PC-3 (cell line): ENCODE data around the gene RAX2. TPM values are rescaled to one million over a fixed set of nuclear protein-coding genes. Genes with fewer than 3 reads are reported as not detected.

Experiments
- ATAC-seq: fragments of 200-7000 bp; cut with Tn5 transposase; 2 replicates; pipeline ENCODE4 v1.9.1; 2020; ENCODE audit warnings: mild to moderate bottlenecking, moderate library complexity
- BruUV-seq: library from RNA; stranded (reverse); fragments of 400-500 nt; replicated peaks from 2 replicates; lab custom pipeline; 2021; lab: Mats Ljungman, UMichigan
- CTCF ChIA-PET: fragments of 300-600 bp; sonication (Branson Sonifier 250); formaldehyde crosslinking; loops from one replicate; lab custom pipeline; 2022; ENCODE audit warnings: antibody characterized with exemption; lab: Charles Lee
- POLR2A ChIA-PET: fragments of 300-600 bp; sonication (Branson Sonifier 250); formaldehyde crosslinking; loops from one replicate; lab custom pipeline; 2022; ENCODE audit warnings: antibody characterized with exemption; ENCODE audit not compliant: unreplicated experiment; lab: Charles Lee
- DNase-seq: peaks from one replicate; pipeline ENCODE4 v3.0.0-alpha.2; 2015
- H2AFZ ChIP-seq: fragments of 300-600 bp; sonication (generic); 2 replicates; pipeline ENCODE4 v1.6.0; 2016; ENCODE audit warnings: antibody characterized with exemption, low read length
- H3F3A ChIP-seq: fragments of 300-600 bp; sonication (generic); one replicate; pipeline ENCODE4 v1.6.0; 2017; ENCODE audit warnings: antibody characterized with exemption, low read length, control low read depth, mild to moderate bottlenecking; ENCODE audit not compliant: unreplicated experiment
- H3K27ac ChIP-seq: fragments of 300-600 bp; sonication (generic); 2 replicates; pipeline ENCODE4 v1.5.1; 2016; ENCODE audit warnings: mild to moderate bottlenecking, low read length
- H3K27me3 ChIP-seq: fragments of 300-600 bp; sonication (generic); 2 replicates; pipeline ENCODE4 v1.6.1; 2016; ENCODE audit warnings: low read length, mixed read lengths
- H3K36me3 ChIP-seq: fragments of 300-600 bp; sonication (generic); 2 replicates; pipeline ENCODE4 v1.6.1; 2016; ENCODE audit warnings: low read depth, mixed run types, low read length, mixed read lengths
- H3K4me1 ChIP-seq: fragments of 300-600 bp; sonication (generic); 2 replicates; pipeline ENCODE4 v1.5.1; 2016; ENCODE audit warnings: low read length; ENCODE audit not compliant: insufficient read depth
- H3K4me2 ChIP-seq: fragments of 300-600 bp; sonication (generic); 2 replicates; pipeline ENCODE4 v1.6.0; 2016; ENCODE audit warnings: low read length
- H3K4me3 ChIP-seq: fragments of 300-600 bp; sonication (generic); 2 replicates; pipeline ENCODE4 v1.5.1; 2016; ENCODE audit warnings: mild to moderate bottlenecking, low read length, mixed read lengths
- H3K79me2 ChIP-seq: fragments of 300-600 bp; sonication (generic); 2 replicates; pipeline ENCODE4 v1.6.1; 2017; ENCODE audit warnings: low read length, mixed read lengths
- H3K9ac ChIP-seq: fragments of 300-600 bp; sonication (generic); 2 replicates; pipeline ENCODE4 v1.6.0; 2016; ENCODE audit warnings: mild to moderate bottlenecking, low read length
- H3K9me2 ChIP-seq: fragments of 300-600 bp; sonication (generic); replicated peaks from 2 replicates; pipeline ENCODE4 v1.6.1; 2016; ENCODE audit warnings: mixed run types, low read length, mixed read lengths
- H3K9me3 ChIP-seq: fragments of 300-600 bp; sonication (generic); 2 replicates; pipeline ENCODE4 v1.6.1; 2016; ENCODE audit warnings: low read length, mixed read lengths
- H4K20me1 ChIP-seq: fragments of 300-600 bp; sonication (generic); 2 replicates; pipeline ENCODE4 v1.6.1; 2016; ENCODE audit warnings: low read length, mixed read lengths
- EZH2 ChIP-seq: fragments of 300-600 bp; sonication (generic); IDR thresholded peaks from one replicate; pipeline ENCODE4 v1.6.1; 2017; ENCODE audit warnings: antibody characterized with exemption, mild to moderate bottlenecking, low read length; ENCODE audit not compliant: unreplicated experiment
- EZH2phosphoT487 ChIP-seq: fragments of 300-600 bp; sonication (generic); IDR thresholded peaks from 2 replicates; pipeline ENCODE4 v1.6.1; 2018; ENCODE audit warnings: mild to moderate bottlenecking, antibody characterized with exemption, low read length, borderline replicate concordance
- intact Hi-C: fragments of 100-400 bp; cut with micrococcal nuclease; formaldehyde crosslinking; loops from 2 replicates; pipeline ENCODE4 v1.9.0; 2023
- total RNA-seq: library from RNA; depleted of rRNA; stranded (reverse); fragments of >200 nt; gene quantifications from 2 replicates; pipeline ENCODE4 v1.2.3, GENCODE V29; 2014
- TF ChIP-seq, protein P1 (sequence below): fragments of 300-600 bp; sonication (generic); conservative IDR thresholded peaks from 2 replicates; pipeline ENCODE4 v1.5.1; 2017; ENCODE audit warnings: antibody characterized with exemption, low read depth, mild to moderate bottlenecking, low read length

Gene RAX2
- total RNA-seq, 1 experiment from 2014 or later, result not detected

DNA sequence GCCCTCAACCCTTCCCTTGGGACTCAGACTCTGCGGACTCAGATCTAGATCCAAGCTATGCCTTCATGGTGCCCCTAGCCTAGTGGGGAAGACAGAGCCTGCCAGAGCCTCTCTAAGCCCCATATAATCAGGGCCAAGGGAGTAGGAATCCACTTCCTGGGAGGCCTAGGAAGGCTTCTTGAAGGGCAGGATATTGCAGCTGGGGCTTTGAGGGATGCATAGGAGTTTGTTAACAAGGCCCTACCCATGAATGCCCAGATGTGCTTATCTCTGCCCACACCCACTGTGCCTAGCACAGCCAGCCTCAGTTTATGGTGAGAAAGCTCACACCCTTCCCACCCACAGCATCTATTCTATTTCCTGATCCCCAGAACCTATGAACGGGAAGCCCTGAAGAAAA, 21.8 kb downstream of the RAX2 start:
- Histone ChIP-seq H3K4me2 (no peak overlapping the region), H3K79me2 (no peaks in the 10 kb centered on the region), H3K9me3 (no peaks in the 10 kb centered on the region), H3K4me3 (no peak overlapping the region), H2AFZ (no peak overlapping the region), H3K9ac (no peak overlapping the region), H3K27me3 (no peaks in the 10 kb centered on the region), H3K27ac (no peak overlapping the region), H4K20me1 (no peaks in the 10 kb centered on the region), H3K36me3 (no peaks in the 10 kb centered on the region), H3K4me1 (no peaks in the 10 kb centered on the region), H3K9me2 (no peaks in the 10 kb centered on the region), H3F3A (no peaks in the 10 kb centered on the region)
- ATAC-seq (no peak), DNase-seq (no peak)
- intact Hi-C loops, result no loop called here
- no TSS peak for BruUV-seq
- CTCF ChIA-PET, result no interaction called here
- POLR2A ChIA-PET, result no interaction called here
- TF ChIP-seq, protein P1, sequence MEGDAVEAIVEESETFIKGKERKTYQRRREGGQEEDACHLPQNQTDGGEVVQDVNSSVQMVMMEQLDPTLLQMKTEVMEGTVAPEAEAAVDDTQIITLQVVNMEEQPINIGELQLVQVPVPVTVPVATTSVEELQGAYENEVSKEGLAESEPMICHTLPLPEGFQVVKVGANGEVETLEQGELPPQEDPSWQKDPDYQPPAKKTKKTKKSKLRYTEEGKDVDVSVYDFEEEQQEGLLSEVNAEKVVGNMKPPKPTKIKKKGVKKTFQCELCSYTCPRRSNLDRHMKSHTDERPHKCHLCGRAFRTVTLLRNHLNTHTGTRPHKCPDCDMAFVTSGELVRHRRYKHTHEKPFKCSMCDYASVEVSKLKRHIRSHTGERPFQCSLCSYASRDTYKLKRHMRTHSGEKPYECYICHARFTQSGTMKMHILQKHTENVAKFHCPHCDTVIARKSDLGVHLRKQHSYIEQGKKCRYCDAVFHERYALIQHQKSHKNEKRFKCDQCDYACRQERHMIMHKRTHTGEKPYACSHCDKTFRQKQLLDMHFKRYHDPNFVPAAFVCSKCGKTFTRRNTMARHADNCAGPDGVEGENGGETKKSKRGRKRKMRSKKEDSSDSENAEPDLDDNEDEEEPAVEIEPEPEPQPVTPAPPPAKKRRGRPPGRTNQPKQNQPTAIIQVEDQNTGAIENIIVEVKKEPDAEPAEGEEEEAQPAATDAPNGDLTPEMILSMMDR, result no peak
- no peak for TF ChIP-seq EZH2phosphoT487
- no peak for TF ChIP-seq EZH2

- no TSS peak for BruUV-seq
- TF ChIP-seq, protein P1, result no peak
- TF ChIP-seq EZH2phosphoT487 (no peak), EZH2 (no peak)
Observed at GRCh38 chr19:3748965-3749364, 23.1 kb downstream of the RAX2 start.

DNA sequence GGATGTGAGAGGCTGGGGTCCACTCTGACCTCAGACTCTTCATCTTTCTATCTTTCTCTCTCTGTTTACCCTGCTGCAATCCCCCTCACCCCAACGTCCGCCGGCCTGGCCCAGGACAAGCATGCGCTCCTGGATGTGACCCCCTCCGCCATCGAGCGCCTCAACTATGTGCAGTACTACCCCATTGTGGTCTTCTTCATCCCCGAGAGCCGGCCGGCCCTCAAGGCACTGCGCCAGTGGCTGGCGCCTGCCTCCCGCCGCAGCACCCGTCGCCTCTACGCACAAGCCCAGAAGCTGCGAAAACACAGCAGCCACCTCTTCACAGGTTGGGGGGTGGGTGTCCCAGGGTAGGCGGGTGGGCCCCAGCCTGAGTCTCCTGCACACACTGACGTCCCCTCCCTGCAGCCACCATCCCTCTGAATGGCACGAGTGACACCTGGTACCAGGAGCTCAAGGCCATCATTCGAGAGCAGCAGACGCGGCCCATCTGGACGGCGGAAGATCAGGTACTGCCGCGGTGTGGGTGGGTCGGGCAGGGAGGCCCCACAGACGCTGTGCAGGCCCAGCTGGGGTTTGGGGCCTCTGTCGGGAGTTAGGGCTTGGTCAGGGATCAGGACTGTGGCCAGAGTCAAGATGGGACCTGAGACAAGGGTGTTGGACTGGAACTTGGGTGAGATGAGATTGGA, 25.5 kb downstream of the RAX2 start:
- POLR2A ChIA-PET, result no interaction called here
- no peaks in the 10 kb centered on the region for H3K9me3 ChIP-seq
- ATAC-seq, result no peak

More at GRCh38 chr19:3748965-3749364, 23.1 kb downstream of the RAX2 start:
- no peaks in the 10 kb centered on the region for H3K27me3 ChIP-seq
- ATAC-seq (no peak), DNase-seq (no peak)
- H3K4me2 ChIP-seq, result no peak overlapping the region
- H3K27ac ChIP-seq, result no peak overlapping the region
- intact Hi-C loops, result no loop called here
- H3K4me3 ChIP-seq, result no peak overlapping the region
- no peaks in the 10 kb centered on the region for H3K36me3 ChIP-seq
- no peak overlapping the region for H3K9ac ChIP-seq
- no peaks in the 10 kb centered on the region for H3K9me3 ChIP-seq
- no peak overlapping the region for H2AFZ ChIP-seq
- CTCF ChIA-PET, result no interaction called here
- no peaks in the 10 kb centered on the region for H4K20me1 ChIP-seq
- no peaks in the 10 kb centered on the region for H3F3A ChIP-seq
- no peaks in the 10 kb centered on the region for H3K4me1 ChIP-seq
- H3K79me2 ChIP-seq, result no peaks in the 10 kb centered on the region
- POLR2A ChIA-PET, result no interaction called here
- no peaks in the 10 kb centered on the region for H3K9me2 ChIP-seq

More for the DNA sequence above, 25.5 kb downstream of the RAX2 start:
- H2AFZ ChIP-seq, result no peak overlapping the region
- H3K9ac ChIP-seq, result no peak overlapping the region
- no TSS peak for BruUV-seq
- no peaks in the 10 kb centered on the region for H3K4me1 ChIP-seq
- H3K4me3 ChIP-seq, result no peak overlapping the region
- TF ChIP-seq EZH2phosphoT487 (no peak), EZH2 (no peak)
- TF ChIP-seq, protein P1, result no peak
- H3K27ac ChIP-seq, result no peak overlapping the region
- no peak for DNase-seq
- H3K36me3 ChIP-seq, result no peaks in the 10 kb centered on the region
- no peaks in the 10 kb centered on the region for H3K79me2 ChIP-seq
- no peaks in the 10 kb centered on the region for H3F3A ChIP-seq
- no peak overlapping the region for H3K4me2 ChIP-seq
- H4K20me1 ChIP-seq, result no peaks in the 10 kb centered on the region
- no peaks in the 10 kb centered on the region for H3K27me3 ChIP-seq
- CTCF ChIA-PET, result interaction anchor here (0.6 kb wide), 1 partner anchor 1044 kb away, joined by 3 read pairs; no protein-coding TSS in a partner anchor
- no peaks in the 10 kb centered on the region for H3K9me2 ChIP-seq
- intact Hi-C loops, result no loop called here
